OCI-M1 (cell line): ENCODE results near the gene TEX101.
"Not testable (repeated sequence)": the region's sequence is repeated elsewhere in the genome, so short reads cannot be mapped to it uniquely, and the experiment has no call there.

Experiments used
- DNase-seq: peaks from one replicate; lab custom pipeline; 2025; lab: John Stamatoyannopoulos, UW

Gene TEX101

GRCh38 chr19:43420954-43421353 is 6.3 kb downstream of the TEX101 start:
- no peak for DNase-seq

GRCh38 chr19:43422000-43422688 is 7.5 kb downstream of the TEX101 start:
- no peak for DNase-seq

GRCh38 chr19:43422689-43423066 is 8.0 kb downstream of the TEX101 start:
- no peak for DNase-seq

- no peak for DNase-seq
These were observed 9.1 kb downstream of the TEX101 start for GRCh38 chr19:43423779-43424178.

GRCh38 chr19:43425567-43426392 is 11.1 kb downstream of the TEX101 start:
- peak; percentile 47 for DNase-seq

GRCh38 chr19:43429395-43429794 is 14.7 kb downstream of the TEX101 start:
- no peak for DNase-seq

- peak; percentile 22 for DNase-seq
These were observed 15.5 kb downstream of the TEX101 start for GRCh38 chr19:43430142-43430710.

- no peak for DNase-seq
These were observed 16.3 kb downstream of the TEX101 start for GRCh38 chr19:43430976-43431375.

- no peak for DNase-seq
These were observed 18.6 kb downstream of the TEX101 start for GRCh38 chr19:43433358-43433673.

GRCh38 chr19:43433689-43434088 is 19.0 kb downstream of the TEX101 start:
- no peak for DNase-seq

- DNase-seq: no peak
These were observed 21.1 kb downstream of the TEX101 start for GRCh38 chr19:43435775-43436174.

- DNase-seq: not testable (repeated sequence)
These were observed 22.6 kb downstream of the TEX101 start for GRCh38 chr19:43437284-43437683.

GRCh38 chr19:43437712-43438111 is 23.0 kb downstream of the TEX101 start:
- DNase-seq: no peak

- no peak for DNase-seq
These were observed 23.8 kb downstream of the TEX101 start for GRCh38 chr19:43438291-43439031.

- no peak for DNase-seq
These were observed 24.5 kb downstream of the TEX101 start for GRCh38 chr19:43439032-43439708.

GRCh38 chr19:43439709-43440063 is 25.0 kb downstream of the TEX101 start:
- DNase-seq: no peak

GRCh38 chr19:43441716-43442115 is 27.0 kb downstream of the TEX101 start:
- no peak for DNase-seq

- DNase-seq: not testable (repeated sequence)
These were observed 29.4 kb downstream of the TEX101 start for GRCh38 chr19:43444091-43444490.

GRCh38 chr19:43444531-43445287 is 30.0 kb downstream of the TEX101 start:
- DNase-seq: no peak

- DNase-seq: no peak
These were observed 30.7 kb downstream of the TEX101 start for GRCh38 chr19:43445426-43445825.

GRCh38 chr19:43446746-43447489 is 32.2 kb downstream of the TEX101 start:
- DNase-seq: peak; percentile 87
